Head of caudate nucleus (tissue), 42 donors: ENCODE measurements around the gene PPP2R3B.

Experiments used
- DNase-seq, 42 donors: peaks; one replicate each; pipeline versions ENCODE4 v3.0.0 to v3.0.0-alpha.2; 2020 to 2021; ENCODE audit warnings: mixed read lengths in 7 of 42
- intact Hi-C: fragments of 100-400 bp; cut with DNase I; formaldehyde crosslinking; loops from one replicate; pipeline ENCODE4 v1.15.0; 2022

The PPP2R3B gene

DNA sequence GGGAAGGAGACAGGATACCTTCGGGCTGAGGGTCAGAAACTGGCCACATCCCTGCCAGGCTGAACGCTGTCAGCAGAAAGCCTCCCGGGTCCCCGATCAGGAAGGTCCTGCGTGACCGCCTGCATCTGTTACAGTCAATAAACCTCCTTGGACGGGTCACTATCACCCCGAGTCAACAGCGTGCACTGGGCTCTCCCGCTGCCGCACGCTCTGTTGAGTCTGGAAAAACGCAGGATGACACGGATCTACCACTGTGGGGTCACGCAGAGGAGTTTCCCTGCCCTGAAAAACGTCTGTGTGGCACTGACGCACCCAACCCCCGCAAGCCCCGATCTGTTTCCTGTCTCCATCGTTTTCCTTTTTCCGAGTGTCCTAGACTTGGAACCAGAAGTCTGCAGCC, 12.1 kb downstream of the PPP2R3B start:
- DNase-seq = no peak
- intact Hi-C loops = no loop called here

DNA sequence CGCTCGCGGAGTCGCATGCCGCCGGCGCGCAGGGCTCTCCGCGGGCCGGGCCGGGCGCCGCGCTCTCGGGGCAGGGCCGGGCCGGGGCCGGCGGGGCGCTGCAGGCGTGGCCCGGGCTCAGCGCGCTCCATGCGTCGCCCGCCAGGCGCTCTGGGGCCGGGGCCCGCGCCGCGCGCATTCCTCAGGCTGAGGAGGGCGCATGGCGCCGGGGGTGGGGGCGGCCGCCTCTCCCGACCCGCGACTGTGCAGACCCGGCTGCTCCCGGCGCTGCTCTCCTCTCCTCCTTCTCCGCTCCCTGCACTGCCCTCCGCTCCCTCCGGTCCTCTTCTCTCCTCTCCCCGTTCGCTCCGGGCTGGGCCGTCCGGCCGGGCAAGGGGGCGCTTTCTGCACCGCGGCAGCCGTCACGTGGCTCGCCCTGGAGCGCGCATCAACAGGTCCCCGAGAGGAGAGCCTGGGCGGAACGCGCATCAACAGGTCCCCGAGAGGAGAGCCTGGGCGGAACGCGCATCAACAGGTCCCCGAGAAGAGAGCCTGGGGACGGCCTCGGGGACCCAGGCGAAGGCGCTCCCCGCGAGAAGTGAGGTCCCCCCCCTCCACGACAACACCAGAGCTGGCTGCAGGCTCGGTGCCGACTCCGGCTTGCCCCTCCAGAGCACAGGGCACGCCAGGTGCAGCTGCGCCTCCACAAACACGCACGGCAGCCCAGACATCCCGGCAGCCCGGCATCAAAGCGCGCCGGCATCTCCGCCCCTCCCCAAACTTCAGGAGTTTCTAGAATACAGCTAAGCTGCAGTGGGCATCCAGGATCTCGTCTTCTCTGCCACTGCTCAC, 12.9 kb downstream of the PPP2R3B start:
- intact Hi-C loops = no loop called here
- DNase-seq = peak in 13 of 42 donors; percentile 14 to 55 (median 30)

DNA sequence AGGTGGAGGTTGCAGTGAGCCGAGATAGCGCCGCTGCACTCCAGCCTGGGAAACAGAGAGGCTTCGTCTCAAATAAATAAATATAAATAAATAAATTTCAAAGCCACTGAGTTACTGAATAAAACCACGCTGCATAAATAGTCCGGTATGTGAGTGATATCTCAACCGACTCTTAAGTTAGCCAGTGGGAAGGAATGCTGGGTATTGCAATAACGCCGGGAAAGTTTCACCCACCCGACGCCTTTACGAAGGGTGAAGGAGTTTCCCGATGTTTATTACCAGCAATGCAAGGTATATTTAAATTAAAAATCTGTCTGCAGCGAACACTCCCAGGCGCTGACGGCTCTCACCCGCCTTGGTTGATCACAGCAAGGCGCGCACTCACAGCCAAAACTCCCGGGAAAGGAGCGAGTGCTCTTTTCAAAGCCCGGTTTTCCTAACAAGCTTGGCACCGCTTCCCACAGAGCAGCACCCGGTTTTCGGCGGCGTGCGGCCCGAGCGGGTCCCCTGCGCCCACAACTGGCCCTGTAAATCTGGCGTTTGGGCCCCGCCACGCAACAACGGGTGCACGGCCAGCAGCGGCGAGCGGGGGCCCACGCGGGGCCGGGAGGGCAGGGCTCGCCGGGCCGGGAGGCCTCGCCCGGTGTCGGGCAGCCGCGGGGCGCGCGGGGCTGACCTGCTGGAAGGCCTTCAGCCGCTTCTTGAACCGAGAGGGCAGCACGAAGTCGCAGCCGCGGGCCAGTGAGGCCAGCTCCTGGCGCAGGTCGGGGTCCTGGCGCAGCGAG, 13.7 kb downstream of the PPP2R3B start:
- intact Hi-C loops = no loop called here
- DNase-seq = peak in 4 of 42 donors; percentile 19 to 42 (median 28)

DNA sequence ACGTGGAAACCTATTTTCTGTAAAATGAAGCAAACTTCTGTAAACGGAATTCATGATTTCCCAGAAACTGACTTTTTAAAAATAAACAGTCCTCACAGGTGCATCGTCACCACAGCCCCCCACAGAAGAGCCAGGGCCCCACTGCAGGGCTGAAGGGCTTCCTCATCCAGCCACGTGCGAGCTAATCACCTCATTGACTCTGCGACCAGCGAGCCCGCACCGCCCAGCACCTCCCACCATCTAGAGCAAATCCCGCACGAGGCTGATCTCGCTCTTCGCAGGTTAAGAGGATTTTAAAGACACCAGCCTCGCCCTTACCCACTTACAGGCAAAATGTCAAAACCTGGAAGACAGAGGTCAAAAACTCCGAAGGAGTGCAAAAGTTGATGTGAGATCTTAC, 14.8 kb downstream of the PPP2R3B start:
- DNase-seq = no peak
- intact Hi-C loops = no loop called here

DNA sequence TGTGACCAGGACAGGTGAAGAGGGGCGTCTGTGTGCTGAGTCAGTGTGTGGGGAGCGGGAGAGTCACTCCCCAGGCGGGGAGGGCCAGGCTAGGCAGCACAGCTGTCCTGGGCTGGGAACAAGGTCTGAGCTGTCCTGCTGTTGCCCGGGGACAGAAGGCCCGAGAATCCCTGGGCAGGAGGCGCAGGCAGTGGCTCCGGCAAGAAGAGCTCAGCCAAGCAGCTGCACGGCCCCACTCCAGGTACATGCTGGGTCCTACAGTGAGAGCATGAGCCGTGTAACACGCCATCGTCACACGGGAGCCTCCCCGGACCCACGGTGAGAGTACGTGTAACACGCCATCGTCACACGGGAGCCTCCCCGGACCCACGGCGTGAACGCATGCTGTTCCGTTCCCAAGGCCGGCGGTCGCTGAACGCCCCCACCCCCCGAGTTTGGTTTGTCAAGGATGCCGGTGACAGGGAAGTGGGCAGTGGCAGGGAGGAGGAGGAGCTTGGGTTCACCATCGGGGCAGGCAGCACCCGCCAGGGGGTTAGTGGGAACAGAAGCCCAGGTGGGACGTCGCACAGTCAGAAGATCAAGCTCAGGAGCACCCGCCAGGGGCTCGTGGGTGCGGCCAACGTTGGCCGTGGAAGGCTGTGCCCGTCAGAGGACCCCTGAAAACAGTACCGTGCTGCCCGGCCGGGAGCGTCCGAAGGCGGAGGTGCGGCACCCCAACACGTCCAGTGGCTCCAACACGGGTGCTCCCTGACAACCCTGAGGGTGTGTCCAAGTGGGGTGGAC, 15.6 kb downstream of the PPP2R3B start:
- intact Hi-C loops = no loop called here

DNA sequence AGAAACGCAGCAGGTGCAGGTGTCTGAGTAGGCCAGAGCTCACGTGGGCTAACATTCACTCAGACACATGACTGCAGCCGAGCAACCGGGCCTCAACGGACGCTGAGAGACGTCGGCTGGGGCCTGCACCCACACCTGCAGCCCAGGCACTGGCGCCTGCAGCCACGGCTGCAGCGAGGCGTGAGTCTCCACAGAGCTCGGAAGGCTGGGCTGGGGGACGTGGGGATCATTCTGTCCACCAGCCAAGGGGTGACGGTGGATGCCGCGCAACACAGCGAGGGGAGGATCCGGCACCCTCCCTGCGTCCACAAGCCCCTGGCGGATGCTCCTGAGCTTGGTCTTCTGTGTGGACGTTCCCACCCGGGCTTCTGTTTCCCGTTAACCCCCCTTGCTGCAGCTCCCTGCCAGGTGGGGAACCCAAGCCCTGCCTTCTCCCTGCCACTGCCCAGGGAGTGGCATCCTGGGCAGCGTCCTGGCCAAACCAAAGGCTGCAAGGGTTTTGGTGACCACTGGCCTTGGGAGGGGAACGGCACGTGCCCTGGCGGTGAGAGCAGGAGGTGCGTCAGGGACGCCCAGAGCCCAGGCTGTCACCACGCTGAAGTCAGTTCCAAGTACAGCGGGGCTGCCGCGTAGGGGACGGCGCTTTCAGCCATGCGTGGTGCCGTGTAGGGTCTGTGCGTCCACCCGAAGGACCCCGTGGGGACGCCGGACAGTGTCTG, 16.3 kb downstream of the PPP2R3B start:
- no peak for DNase-seq
- intact Hi-C loops = no loop called here

More for the DNA sequence above, 15.6 kb downstream of the PPP2R3B start:
- no peak for DNase-seq

DNA sequence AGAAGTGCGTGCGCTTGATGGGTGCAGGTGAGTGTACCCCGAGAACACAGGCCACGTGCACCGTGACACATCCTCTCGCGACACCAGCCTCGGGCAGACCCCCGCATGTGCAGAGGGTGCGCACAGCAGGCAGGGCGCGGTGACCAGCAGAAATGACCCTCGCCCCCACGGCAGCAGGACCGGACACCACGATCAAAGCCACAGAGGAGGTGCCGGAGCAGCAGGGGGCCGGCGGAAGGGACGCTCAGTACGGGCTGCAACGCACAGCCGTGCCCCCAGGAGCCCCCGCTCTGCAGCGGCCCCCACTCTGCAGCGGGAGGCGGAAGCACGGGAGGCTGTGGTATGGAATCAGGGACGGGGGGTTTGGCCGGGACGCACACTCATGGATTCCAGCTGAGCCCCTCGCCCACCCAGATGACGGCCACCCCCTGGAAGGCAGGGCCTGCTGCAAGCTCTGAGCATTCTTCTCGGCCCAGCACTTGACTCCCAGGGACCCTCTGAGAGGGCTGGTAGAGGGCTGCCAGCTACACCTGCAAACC, 17.1 kb downstream of the PPP2R3B start:
- DNase-seq = no peak
- intact Hi-C loops = no loop called here

DNA sequence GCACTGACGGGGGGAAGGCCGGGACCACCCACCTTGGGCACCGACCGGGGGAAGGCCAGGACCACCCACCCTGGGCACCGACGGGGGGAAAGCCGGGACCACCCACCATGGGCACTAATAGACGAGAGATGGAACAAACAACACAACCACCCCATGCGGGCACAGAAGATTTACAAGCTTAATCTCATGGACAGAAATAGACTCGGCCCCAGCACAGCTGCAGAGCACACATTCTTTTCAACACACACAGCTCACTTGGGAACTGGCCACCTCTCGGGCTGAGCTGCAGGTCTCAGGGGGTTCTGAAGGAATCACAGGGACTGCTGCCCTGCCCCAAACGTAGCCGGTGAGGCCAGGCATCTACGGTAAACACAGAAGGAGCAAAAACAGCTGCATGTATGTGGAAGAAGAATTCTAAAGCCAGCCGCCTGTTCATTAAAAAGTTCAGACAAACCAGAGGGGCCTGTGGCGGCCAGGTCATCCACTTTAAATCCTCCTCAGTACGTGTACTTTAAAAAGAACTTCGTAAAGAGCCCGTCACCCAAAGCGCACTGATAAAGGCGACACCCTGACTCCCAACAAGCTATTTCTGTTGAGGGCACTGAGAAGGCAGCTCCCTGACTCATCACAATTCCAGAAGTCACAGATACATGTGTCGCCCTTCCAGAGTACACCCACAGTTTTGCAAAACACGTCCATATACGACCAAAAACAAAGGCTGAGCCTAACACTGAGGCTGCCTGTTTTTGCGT, 17.7 kb downstream of the PPP2R3B start:
- intact Hi-C loops = no loop called here

DNA sequence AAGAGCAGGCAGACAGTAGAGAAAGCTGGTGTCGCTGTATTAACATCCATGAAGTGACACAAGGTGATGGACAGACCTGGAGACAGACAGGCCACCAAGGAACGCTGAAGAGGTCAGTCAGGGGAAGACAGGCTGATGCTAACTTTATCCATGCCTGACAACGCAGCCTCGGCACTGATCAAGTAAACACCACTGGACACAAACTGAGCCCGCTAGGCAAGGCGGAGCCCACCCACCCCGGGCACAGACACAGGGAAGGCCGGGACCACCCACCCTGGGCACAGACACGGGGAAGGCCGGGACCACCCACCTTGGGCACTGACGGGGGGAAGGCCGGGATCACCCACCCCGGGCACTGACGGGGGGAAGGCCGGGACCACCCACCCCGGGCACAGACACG, 18.8 kb downstream of the PPP2R3B start:
- no peak for DNase-seq
- intact Hi-C loops = no loop called here

More for the DNA sequence above, 17.7 kb downstream of the PPP2R3B start:
- no peak for DNase-seq

DNA sequence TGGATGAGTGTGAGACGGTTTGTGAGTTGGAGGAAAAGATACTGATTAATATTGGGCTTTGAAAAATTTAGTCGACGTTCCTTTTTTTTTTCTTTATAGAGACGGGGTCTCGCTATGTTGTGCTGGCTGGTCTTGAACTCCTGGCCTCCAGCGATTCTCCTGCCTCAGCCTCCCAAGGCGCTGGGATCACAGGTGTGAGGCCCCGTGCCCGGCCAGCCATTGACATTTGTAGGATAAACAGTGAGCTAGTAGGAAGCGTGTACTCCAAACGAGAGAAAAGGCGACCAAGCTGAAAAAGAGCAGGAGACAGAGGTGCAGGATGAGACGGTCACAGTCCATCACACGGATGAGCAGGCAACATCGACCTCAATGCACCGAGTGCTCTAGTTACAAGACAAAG, 19.4 kb downstream of the PPP2R3B start:
- intact Hi-C loops = no loop called here
- DNase-seq = no peak

DNA sequence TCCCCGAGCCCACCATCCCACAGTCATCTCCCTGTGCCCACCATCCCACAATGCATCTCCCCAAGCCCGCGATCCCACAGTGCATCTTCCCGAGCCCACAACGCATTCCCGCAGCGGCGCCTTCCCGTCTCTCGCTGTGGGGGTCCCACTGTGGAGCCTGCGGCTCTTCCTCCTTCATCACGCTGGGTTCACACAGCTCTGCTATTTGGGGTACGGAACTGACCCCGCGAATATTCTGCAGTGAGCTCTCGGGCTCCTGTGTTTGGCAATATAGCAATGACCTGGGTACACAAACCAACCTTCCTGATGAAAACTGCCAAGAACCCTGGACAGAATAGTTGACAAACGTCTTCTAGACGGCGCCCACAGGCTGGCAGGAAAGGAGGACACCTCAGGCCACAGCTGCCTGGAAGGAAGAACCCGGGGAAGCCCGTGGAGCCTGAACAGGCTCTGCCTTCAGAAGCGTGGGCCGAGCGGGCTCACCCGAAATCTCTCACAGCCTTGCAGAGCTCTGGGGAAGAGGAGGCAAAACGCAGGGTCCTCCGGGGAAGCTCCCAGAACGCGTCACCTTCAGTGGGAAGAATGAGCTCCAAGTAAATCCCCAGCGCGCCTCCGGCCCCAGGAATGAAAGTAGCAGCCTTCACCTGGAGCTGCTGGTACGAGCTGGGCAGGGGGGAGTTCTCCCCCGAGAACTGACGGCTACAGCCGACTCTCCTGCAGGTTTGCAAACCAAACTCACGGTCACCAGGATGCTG, 22.9 kb downstream of the PPP2R3B start:
- DNase-seq = no peak
- intact Hi-C loops = no loop called here

DNA sequence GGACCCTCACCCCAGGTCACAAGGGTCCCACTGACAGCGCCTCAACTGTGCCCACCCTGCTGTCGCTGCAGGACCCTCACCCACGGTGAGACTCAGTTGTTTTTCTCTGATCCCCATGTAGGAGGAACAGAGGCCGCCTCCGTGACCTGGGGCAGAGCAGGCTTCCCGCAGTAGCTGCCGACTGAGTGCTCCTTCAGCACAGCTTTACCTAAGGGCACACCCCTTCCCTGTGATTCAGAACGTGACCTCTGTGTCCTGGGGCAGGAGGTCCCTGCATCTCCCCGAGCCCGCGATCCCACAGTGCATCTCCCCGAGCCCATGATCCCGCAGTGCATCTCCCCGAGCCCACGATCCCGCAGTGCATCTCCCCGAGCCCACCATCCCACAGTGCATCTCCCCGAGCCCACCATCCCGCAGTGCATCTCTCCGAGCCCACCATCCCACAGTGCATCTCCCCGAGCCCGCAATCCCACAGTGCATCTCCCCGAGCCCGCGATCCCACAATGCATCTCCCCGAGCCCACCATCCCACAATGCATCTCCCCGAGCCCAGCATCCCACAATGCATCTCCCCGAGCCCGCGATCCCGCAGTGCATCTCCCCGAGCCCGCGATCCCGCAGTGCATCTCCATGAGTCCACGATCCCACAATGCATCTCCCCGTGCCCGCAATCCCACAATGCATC, 23.6 kb downstream of the PPP2R3B start:
- intact Hi-C loops = no loop called here
- DNase-seq = no peak

DNA sequence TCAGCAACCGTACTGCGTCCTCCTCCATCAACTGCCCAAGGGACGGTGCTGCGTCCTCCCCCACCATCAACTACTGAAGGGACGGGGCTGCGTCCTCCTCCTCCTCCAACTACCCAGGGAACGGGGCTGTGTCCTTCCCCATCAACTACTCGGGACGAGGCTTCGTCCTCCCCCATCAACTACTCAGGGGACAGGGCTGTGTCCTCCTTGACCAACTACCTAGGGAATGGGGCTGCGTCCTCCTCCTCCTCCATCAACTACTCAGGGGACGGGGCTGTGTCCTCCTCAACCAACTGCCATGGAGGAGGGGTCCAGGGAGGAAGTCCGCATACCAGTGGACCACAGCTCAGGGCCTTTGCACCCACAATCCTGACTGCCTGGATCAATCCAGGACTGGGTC, 24.4 kb downstream of the PPP2R3B start:
- DNase-seq = no peak
- intact Hi-C loops = no loop called here

DNA sequence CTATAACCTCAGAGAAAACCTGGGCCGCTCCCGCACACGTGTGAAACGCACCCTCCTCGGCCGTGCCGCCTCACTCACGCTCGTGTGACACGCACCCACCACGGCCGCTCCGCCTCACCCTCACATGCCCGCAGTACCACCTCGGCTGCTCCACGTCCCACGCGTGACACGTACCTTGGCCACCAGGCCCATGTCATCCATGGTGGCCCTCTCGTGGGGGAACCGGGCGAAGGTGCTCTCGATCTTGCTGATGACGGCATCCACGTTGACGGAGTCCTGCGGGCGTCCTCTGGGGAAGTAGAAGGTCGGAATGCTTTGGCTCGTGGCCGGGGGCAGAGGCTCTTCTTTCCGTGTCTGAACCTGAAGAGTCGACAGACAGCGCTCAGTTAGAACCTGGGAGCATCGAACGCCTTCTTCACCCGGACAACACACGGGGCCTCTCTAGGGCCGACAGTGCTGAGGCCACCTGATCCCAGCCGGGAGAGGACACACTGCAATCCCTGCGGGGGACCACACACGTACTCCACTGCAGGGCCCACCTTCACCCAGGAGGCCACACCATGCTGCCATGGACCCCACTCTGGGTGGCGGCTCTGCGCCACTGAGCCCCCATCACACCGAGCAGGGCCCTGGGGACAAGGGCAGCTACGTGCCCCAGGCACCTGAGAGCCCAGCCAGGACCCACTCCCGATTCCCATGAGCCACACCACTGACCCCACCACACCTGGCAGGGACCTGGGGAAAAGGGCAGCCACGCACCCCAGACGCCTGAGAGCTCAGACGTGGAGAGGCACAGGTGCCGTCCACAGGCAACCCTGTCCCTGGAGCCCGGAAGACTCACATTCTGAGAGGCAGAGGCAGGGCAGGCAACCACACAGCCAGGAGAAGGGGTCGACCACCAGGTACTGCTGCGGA, 25.2 kb downstream of the PPP2R3B start:
- no peak for DNase-seq
- intact Hi-C loops = no loop called here

DNA sequence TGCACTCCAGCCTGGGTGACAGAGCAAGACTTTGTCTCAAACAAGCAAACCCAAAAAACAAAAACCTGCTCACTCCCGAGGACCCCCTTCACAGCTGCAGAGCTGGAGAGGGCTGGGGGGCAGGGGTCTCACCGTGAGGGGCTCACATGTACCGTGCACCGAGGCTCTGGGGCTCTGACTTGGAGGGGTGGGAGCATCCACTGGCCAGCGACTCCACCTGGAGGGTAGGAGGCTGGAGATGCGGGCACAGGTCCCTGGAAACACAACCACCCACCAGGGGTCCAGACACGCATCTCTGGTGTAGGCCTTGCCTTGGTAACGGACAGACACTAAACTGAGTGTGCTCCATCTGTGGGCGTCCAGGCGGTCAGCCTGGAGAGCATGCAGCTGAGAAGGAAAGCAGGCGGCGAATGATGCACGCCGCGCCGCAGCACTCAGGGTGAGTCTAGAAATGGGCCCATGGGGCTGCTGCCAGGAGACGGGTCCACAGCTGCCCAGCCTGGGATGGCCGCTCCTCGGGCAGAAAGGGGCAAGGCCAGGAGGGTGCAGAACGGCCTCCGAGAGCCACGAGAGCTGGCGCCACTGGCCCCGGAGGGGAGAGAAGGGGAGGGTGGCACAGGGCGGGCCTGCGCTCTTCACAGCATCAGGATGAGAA, 26.1 kb downstream of the PPP2R3B start:
- no peak for DNase-seq
- intact Hi-C loops = no loop called here
